IPS-18c (cell line): ENCODE data around the gene GRM7.

ENCODE experiments used
- H3K4me3 ChIP-seq: 2 replicates; pipeline ENCODE4 v1.7.0; 2013; ENCODE audit warnings: low read depth, mild to moderate bottlenecking, low read length, moderate library complexity; ENCODE audit not compliant: insufficient read depth
- H3K9me3 ChIP-seq: one replicate; pipeline ENCODE4 v1.6.1; 2013; ENCODE audit warnings: mild to moderate bottlenecking, low read length, moderate library complexity; ENCODE audit not compliant: control insufficient read depth, insufficient read depth

GRM7 gene

DNA sequence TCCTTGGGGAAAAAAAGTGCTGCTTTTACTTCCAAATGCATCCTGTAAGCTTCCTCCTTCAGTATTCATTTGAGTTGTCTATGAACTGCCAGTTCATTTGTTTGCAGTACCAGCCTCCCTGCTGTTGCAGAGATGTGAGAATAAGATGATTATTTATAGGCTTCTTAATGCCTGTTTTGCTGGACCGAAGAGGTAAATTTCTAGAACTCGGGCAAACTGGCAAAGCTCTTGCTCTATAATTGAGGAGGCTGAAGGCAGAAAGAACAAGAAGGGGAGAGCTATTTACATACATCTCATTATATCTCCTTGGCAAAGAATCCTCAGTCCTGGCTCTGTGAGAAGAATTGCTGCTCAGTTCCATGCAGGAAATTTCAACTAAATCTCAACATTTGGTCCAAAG lies 790.4 kb downstream of the GRM7 start:
- H3K9me3 ChIP-seq, result peaks cover 2% of the 10 kb centered on the region
- H3K4me3 ChIP-seq, result no peak overlapping the region

DNA sequence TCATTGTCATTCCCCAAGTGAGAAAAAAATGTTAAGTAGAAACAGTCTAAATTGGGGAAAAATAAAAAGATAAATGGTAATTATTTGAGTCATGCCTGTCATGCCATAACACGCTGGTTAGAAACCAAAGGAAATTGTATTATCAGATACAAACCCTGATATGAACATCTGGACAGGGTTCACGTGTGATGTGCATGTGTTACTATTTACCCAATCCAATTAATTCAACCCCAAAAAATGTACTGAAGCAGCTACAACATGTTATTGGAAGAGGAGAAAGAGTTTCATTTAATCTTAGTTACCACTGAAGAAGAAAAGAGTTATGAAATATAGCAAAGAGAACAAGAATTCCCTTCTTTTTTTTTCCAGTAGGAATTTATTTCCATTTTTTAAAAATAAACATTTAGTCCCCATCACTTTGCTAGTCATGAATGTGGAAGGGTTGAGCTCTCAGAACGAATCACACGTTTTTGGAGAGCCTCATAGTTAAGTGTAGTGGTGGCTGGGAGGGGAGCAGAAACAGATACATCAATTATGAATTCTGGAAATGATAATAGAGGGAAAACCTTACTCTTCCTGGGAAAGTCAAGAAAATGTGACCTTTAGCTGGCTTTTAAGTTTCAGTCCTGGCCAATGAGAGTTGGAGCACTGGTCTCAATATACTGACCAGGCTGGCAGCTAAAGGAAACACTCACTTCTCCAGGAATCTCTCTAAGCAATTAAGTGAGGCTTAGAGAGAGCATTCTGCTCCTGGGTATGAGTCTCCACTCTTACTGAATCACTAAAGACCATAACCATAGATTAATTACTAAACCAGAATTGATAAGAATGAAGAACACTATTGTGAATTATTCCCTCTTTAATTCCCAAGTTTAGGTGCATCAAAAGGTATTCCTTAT lies 796.5 kb downstream of the GRM7 start:
- Histone ChIP-seq H3K9me3 (no peaks in the 10 kb centered on the region), H3K4me3 (no peak overlapping the region)

DNA sequence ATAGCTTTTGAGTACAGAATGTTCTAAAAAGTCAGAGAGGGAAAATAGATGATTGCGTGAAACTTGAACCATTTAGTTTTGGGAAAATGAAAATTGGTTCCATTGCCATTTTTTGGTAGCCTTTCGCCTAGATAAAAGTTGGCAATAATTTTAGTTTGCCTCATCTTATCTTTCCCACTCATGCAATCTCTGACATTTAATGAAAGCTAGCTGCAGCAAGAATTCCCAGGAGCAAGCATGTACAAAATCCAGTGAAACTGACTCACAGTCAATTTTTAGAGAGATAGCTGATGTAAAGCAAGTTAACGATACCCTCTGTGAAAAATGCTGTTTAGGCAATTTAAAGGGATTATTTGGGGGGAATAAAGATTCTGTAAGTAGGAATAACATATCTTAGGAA lies 797.4 kb downstream of the GRM7 start:
- Histone ChIP-seq H3K4me3 (no peak overlapping the region), H3K9me3 (no peaks in the 10 kb centered on the region)

DNA sequence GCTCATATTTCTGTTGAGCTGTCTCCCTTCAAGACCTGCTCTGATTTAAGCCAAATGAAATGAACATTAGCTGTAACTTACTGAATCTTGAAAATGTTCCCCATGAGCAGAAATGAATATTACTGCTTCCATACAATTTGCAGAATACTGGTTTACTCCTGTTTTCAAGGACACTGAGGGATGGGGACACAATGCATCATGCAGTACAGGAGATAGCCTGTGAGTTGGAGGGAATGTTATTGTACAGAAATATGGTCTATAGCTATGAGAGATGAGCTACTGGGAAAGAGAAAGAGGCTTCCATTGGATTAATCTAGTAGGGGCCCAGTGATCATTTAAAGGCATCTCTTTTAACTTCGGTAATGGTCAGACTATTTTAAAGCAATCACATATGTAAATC lies 798.2 kb downstream of the GRM7 start:
- H3K9me3 ChIP-seq, result no peaks in the 10 kb centered on the region
- no peak overlapping the region for H3K4me3 ChIP-seq

DNA sequence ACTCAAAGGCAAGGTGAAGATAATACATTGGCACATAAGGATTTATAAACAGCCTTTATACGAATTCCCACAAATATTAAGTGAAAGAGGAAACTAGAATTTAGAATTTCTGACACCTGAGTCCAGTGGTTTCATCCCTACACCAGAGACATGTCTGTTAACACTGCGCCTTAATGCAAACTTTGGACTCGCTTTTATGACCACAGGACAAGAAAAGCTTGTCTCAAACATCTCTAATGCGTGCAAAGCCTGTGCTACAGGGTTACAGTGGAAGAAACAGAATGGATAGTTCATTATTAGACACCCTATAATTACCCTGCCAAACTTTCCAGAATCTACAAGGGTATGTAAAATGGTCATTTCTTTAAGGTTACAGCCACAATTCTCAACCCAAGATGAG lies 802.9 kb downstream of the GRM7 start:
- no peak overlapping the region for H3K4me3 ChIP-seq
- H3K9me3 ChIP-seq, result no peaks in the 10 kb centered on the region

DNA sequence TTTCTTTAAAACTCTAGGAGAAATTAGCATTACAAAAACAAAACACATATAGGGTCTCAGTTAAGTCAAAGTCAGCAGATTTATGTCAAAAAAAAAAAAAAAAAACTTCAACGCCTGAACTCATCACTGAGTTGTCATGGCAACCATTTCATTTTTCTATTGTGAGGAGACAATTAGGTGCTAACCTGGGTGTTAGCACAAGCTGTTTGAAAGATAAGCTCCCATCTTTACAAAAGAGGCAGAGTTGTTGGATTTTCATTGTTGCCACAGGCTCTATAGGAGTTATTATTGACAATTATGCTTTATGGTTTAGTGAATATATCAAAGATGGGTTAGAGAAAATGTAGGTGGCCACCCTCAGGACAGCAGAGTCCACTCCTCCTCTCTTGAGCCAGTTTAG lies 806.9 kb downstream of the GRM7 start:
- Histone ChIP-seq H3K9me3 (no peaks in the 10 kb centered on the region), H3K4me3 (no peak overlapping the region)

DNA sequence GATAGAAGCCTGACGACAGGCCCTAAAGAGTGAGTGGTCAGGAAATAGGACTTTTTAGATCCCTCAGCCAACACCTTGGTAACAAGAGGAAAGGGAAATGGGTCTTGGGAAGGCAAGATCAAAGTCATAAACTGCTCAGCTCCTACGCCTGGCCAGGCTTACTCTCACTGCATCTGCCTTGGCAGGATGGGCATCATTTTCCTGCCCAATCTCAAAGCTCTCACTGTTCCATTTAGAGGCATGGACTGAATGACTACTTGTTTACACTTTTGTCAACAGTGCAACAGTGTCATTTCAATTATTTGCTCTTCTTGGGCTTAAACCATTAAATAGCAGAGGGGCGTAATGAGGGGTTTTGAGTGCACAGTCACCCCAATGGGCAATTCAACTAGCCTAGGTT lies 808.7 kb downstream of the GRM7 start:
- Histone ChIP-seq H3K4me3 (no peak overlapping the region), H3K9me3 (no peaks in the 10 kb centered on the region)

DNA sequence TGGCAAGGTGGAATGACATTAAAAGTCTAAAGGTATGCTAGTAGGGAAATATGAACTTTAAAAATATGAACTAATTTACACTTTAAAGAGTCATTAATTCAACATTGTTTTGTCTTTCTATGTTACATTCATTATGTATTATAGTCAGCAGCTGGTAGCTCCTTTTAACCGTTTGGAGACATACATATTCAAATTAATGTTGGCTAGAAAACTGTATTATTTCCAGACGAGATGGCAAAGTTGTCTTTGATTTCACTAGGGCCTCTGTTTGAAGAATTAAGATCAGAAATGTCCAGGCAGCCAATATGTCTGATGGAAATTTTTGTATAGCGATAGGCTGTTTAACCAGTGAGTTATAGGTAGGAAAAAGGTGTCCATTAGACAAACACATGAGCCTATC lies 817.6 kb downstream of the GRM7 start:
- H3K9me3 ChIP-seq, result no peaks in the 10 kb centered on the region
- no peak overlapping the region for H3K4me3 ChIP-seq

DNA sequence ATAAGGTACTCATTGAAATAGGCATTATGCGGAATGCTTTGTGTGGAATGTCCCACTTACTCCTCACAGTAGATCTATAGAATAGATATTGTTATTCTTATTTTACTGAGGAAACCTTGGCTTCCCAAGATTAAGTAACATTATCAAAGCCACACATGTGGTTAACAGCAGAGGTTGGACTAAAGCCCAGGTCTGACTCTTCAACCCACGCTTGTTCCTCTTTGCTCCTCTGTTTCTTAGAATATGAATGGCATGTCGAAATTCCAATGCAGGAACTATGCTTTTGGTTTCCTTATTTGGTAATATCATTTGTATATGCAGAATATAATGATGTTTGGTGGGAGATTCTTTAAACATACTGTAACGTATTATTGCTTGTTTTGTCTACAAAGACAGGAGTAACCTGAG lies 821.9 kb downstream of the GRM7 start:
- Histone ChIP-seq H3K9me3 (no peaks in the 10 kb centered on the region), H3K4me3 (no peak overlapping the region)

DNA sequence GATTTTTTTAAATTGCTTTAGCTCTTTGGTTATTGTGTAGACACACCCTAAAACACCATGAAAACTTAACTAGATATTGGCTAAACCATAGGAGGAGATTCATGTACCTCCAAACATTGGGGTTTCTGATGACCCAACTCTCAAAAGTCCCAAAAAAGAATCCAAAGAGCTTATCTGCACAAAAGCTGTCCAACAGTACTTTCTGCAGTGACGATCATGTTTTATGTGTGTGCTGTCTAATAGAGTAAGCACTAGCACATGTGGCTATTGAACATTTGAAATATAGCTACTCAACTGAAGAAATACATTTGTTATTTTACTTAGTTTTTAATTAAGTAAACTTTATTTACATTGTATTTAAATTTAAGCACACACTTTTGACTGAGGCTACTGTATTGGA lies 822.5 kb downstream of the GRM7 start:
- H3K4me3 ChIP-seq, result no peak overlapping the region
- H3K9me3 ChIP-seq, result no peaks in the 10 kb centered on the region

DNA sequence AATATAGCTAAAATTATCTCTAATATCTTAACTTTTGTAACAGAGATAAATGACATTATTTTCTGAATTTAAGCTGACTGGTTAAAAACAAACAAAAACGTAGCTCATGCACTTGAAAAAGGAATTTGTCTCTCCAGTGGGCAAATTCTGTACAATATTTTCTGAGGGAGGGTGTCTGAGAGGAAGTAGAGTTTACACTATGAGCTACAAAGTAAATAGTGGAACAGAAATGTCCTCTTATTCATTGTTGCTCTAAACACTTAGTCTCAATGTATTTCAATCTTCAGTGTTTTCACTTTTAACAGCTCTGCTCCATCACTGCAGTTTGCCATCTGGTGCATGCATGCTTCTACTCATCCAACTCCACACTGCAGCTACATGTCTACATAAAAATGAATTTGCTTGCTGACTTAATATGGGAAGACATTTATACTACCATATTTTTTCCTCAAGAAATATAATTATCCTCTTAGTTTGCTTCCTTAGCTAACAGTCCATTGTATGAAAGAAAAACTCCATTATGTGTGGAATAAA lies 823.3 kb downstream of the GRM7 start:
- Histone ChIP-seq H3K4me3 (no peak overlapping the region), H3K9me3 (no peaks in the 10 kb centered on the region)

DNA sequence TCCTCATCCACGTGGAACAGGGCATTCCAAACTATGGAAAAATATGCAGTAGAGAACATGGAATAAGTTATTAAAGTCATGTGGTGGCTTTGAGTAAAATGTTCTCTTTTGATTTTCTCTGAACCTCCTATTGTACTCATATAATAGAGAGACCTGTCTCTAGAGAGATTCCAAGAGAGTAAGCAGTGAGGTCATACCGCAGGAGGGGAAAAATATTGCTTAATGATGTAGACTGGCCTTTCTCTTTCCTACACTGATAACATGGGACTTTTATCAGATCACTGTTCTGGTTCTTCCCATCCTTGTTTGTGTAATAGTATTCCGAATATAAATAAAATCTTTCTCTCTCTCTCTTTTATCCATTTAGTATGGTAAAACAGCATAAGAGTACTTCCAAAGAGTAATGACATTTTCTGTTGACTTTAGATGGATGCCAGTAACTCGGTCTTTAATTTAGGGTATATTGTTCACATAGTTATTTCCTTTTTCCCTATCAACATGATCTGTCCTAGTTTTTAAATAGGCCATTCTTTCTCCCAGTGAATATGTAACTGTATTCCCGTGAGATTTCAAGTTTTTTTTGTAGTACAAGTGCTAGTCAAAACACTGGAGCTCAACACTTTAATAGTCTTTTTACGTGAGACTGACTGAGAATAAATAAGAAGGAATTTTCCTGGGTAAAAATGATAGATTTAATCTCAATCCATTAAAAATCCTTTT lies 826.7 kb downstream of the GRM7 start:
- H3K4me3 ChIP-seq, result no peak overlapping the region
- no peaks in the 10 kb centered on the region for H3K9me3 ChIP-seq

DNA sequence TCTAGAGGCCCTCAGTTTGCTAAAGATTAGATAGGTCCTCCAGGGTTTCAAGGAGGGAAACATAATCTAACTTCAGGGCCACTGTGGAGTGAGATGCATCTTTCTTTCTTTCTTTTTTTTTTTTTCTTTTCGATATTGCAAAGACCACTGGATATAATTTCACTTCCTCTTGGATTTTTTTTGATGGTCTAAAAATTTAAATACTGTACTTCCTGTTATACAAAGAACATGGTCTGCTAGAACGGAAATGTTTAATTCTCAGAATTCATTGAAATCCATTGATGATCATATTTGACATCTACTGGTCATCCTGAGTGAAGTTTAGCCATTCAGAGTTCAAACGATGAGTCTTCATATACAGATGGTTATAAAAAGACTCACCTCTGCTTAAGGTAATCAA lies 832.0 kb downstream of the GRM7 start:
- H3K4me3 ChIP-seq, result no peak overlapping the region
- H3K9me3 ChIP-seq, result no peaks in the 10 kb centered on the region

DNA sequence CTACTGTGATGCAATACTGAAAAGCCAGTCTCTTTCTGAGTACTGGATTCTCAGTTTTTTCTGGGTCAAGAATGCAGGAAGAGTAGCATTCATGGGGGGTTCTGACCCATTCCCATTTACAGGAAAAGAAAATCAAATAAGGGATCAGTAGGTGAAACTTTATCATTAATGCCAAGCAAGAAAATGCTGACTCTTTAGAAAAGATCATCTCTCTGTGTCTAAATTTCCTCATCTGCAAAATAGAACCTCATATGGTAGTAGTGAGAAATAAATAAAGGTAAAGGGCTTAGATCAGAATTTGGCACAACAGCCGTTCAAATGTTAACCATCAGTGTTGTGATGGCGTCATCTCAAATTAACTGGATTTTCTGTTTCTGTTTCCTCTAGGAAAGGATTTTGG lies 833.1 kb downstream of the GRM7 start:
- Histone ChIP-seq H3K4me3 (no peak overlapping the region), H3K9me3 (no peaks in the 10 kb centered on the region)

DNA sequence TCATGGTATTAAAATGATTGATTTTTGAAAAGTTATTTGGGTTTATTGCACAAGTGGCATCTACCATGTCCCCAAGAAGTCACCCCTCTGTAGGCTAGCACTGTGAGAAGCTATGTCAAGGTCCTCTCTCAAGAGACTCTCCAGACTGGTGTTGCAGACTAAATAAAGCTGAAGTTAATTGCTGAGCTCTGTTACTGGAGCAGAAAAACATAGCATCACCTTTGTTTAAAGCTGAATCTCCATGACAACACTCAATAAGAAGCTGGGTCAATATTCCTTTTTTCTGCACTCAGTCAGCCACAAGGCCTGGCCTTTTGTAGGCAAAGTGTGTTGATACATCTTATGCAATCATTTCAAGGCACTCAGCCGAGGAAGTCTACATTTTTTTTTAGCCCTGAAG lies 834.1 kb downstream of the GRM7 start:
- Histone ChIP-seq H3K4me3 (no peak overlapping the region), H3K9me3 (no peaks in the 10 kb centered on the region)

DNA sequence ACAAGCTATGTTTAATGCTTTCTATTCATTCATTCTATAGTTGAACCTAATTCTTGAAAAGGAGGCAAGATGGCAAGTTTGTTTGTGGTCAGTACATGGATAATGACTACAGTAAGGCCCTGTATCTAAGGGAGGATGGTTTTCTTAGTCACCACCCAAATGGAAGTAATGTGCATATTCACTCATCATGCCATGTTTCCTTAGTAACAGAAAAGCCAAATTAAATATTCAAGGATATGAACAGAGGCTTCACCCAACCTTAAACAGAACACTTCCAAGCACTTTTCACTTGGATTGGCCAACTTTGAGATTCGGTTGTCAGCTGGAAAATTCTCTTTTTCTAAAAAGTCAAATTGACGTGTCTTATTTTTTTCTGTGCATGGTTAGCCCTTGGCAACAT lies 835.4 kb downstream of the GRM7 start:
- no peaks in the 10 kb centered on the region for H3K9me3 ChIP-seq

DNA sequence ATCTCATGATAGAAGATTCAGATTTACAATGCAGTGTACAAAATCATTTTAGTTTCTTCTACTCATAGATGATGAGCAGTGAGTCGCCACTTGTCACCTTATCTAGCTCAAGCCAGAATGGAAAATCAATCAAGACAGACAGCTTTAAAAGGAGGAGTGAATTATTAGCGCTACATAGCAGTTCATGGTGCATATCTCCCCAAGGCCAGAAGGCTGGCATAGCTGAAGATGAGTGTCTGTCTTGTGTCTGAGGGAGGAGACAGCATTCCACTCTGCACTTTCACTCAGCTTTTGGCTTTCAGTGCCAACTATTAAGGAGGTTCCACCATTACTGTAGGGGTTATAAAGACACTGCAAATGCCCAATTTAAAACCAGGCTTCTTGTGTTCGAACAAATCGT lies 836.6 kb downstream of the GRM7 start:
- Histone ChIP-seq H3K9me3 (no peaks in the 10 kb centered on the region), H3K4me3 (no peak overlapping the region)

More for the DNA sequence above, 835.4 kb downstream of the GRM7 start:
- no peak overlapping the region for H3K4me3 ChIP-seq

DNA sequence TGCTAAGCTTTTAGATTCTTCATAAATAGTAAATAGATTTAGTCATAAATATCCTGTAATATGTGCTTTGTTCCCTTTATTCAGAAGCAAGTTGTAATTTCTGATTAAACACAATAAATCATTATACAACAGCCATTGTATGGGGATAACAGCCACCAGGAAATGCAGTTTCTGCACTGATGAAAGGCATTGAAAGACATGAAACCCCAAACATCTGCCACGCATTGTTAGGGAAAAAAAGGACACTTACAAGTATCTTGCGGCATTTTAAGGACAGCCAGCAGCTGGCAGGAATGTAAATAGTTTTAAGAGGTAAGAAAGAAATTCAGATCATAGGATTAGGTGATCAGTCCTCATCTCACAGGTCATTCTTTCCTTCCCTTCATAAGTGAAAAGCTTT lies 839.6 kb downstream of the GRM7 start:
- Histone ChIP-seq H3K4me3 (no peak overlapping the region), H3K9me3 (no peaks in the 10 kb centered on the region)
